HG02973 (cell line): ENCODE results near the gene SOX5.
"Not testable (repeated sequence)": the region's sequence is repeated elsewhere in the genome, so short reads cannot be mapped to it uniquely, and the experiment has no call there.

Experiments used
- ATAC-seq: cut with Tn5 transposase; IDR thresholded peaks from one replicate; pipeline ENCODE4 v1.9.1; 2021; ENCODE audit warnings: moderate library complexity; ENCODE audit not compliant: unreplicated experiment

Gene SOX5

GRCh38 chr12:23555825-23556207 lies 393.7 kb downstream of the SOX5 start:
- ATAC-seq = no peak

- ATAC-seq = no peak
Observed at GRCh38 chr12:23555180-23555824, 394.2 kb downstream of the SOX5 start.

DNA sequence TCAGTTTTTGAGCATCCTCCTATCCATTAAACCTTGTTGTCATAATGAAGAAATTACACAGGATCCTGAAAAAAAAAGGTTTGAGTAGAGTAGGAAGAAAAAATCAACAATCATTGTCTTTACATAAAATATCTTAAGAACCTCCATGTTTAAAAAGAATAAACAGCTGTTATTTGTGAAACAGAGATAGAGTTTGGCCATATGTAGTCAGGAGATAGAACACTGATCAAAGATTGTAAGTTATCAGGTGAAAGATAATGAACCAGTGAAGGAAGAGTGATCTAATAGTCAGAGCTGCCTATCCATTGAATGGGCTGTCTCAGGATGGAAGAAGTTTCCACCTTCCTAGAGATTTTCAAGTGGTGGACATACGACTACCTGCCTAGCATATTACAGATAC lies 397.1 kb downstream of the SOX5 start:
- no peak for ATAC-seq

GRCh38 chr12:23550753-23551152 lies 398.7 kb downstream of the SOX5 start:
- ATAC-seq = no peak

DNA sequence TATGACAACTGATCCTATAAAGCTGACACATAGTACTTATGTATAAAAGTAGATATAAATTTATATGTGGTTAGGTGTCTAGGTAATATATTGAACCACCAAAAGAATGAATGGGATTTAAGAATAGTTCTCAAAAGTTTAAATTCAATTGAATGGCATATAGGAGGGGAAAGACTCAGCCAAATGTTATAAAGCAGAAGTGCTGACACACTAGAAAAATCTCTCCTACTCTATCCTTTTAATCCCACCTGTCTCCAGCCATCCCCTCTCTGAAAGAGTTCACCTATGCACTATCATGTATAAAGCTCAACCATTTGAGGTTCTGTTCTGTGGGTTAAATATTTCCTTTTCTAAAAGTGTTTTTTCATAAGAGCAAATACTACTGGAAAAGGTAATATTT lies 400.7 kb downstream of the SOX5 start:
- no peak for ATAC-seq

GRCh38 chr12:23546756-23547155 lies 402.7 kb downstream of the SOX5 start:
- ATAC-seq = no peak

- no peak for ATAC-seq
Observed at GRCh38 chr12:23543767-23544166, 405.7 kb downstream of the SOX5 start.

- no peak for ATAC-seq
Observed at GRCh38 chr12:23542187-23542586, 407.3 kb downstream of the SOX5 start.

- no peak for ATAC-seq
Observed at GRCh38 chr12:23540572-23540971, 408.9 kb downstream of the SOX5 start.

GRCh38 chr12:23536293-23536692 lies 413.2 kb downstream of the SOX5 start:
- no peak for ATAC-seq

DNA sequence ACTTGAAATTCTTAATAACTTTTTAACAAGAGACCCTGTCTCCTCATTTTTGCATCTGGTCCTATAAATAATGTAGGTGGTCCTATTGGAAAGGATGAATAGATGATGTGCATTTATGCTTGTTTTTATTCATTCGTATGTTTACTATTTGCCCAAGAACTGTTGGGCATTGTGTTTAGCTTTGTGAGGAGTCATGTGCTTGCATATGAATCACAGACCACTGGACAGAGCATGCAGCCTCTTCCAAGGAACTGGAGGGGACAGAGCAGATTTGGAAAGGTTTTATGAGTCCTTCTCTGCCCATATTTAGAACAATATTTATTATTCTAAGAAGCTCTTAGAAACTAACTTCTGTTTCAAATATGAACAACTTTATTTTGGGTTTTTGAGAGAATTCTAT lies 414.0 kb downstream of the SOX5 start:
- no peak for ATAC-seq

GRCh38 chr12:23534196-23534595 lies 415.3 kb downstream of the SOX5 start:
- ATAC-seq = no peak

GRCh38 chr12:23533699-23534098 lies 415.8 kb downstream of the SOX5 start:
- no peak for ATAC-seq

DNA sequence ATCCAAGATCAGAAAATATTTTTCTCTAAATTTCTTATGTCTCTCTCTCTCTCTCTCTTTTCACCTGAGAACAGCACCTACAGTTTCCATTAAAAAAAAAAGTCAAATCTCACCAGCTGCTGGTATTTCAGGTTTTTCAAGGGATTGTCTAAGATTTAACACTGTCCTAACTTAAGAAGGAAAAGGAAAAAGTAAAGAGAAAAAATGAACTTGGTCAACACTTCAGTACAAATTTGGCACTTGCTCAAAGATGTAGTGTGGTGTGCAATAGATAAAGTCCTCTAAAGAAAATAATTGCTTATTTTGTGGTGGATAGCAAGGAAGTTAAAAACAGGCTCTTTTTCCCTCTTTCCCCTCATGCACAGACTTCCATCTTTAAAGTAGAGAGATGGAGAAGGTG lies 416.2 kb downstream of the SOX5 start:
- ATAC-seq = no peak

- ATAC-seq = no peak
Observed at GRCh38 chr12:23528316-23528715, 421.2 kb downstream of the SOX5 start.

- ATAC-seq = no peak
Observed at GRCh38 chr12:23525450-23526072, 423.9 kb downstream of the SOX5 start.

DNA sequence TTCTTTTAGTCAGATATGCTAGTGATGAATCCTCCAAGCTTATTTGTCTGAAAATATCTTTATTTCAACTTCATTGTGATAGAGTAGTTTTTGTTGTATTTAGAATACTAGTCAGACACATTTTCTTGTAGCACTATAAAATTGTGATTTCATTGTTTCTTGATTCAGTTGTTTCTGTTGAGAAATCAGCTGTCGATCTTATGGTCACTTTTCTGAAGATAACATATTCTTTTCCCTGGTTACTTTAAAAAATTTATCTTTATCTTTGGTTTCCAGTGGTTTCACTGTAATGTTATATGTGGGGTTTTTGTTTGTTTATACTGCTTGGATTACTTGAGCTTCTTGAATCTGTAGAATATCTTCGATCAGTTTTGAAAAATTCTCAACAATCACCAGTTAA lies 426.1 kb downstream of the SOX5 start:
- ATAC-seq = no peak

DNA sequence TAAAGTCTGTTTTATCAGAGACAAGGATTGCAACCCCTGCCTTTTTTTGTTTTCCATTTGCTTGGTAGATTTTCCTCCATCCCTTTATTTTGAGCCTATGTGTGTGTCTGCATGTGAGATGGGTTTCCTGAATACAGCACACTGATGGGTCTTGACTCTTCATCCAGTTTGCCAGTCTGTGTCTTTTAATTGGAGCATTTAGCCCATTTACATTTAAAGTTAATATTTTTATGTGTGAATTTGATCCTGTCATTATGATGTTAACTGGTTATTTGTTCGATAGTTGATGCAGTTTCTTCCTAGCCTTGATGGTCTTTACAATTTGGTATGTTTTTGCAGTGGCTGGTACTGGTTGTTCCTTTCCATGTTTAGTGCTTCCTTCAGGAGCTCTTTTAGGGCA lies 430.0 kb downstream of the SOX5 start:
- not testable (repeated sequence) for ATAC-seq

GRCh38 chr12:23515785-23516184 lies 433.7 kb downstream of the SOX5 start:
- ATAC-seq = not testable (repeated sequence)

DNA sequence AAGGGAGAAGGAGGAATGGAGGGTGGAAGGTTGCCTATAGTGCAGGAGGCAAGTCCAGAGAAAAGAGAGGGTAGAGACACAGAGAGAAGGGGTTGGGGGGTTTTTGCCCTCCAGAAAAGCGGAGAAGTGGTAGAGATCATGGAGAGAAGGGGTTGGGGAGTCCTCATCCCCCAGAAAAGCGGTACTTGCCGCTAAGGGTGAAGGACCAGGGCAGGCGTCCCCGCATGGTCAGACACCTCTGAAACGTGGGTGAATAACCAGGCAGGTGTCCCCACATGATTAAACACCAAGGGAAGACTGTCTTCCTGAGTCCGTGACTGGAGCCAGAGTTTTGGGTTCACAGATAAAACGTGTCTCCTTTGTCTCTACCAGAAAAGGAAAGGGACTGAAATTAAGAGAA lies 439.0 kb downstream of the SOX5 start:
- no peak for ATAC-seq

- ATAC-seq = not testable (repeated sequence)
Observed at GRCh38 chr12:23509832-23510231, 439.6 kb downstream of the SOX5 start.

DNA sequence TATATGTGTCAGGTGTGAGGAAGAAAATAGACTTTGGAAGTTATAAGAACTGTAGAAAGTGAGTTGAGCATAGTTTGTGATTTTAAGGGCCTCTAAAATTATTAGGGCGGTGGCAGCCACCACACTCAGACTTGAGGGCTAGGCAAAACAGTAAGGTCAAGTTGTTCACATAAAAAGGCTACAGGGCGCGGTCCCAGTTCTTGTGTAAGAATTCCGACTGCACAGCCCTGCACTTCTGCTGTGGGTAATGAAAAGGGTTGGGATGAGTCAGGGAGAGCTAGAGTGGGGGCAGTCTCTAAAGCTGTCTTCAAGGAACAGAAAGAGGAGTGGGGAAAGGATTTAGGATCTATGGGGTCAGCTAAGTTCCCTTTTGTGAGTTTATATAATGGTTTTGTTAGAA lies 441.7 kb downstream of the SOX5 start:
- not testable (repeated sequence) for ATAC-seq

GRCh38 chr12:23505736-23506135 lies 443.7 kb downstream of the SOX5 start:
- ATAC-seq = not testable (repeated sequence)
